Measurements from ENCODE around the gene SEC16A. TPM values are rescaled to one million over a fixed set of nuclear protein-coding genes. Genes with fewer than 3 reads are reported as not detected.

The SEC16A gene
- total RNA-seq, 6 experiments from 2014 or later, result 46.9 to 108 (median 72.0) TPM

GRCh38 chr9:136412962-136413361, 69.9 kb downstream of the SEC16A start:
- intact Hi-C loops (cut with DNase I), result no loop called here
- DNase-seq (no peak), ATAC-seq (no peak)
- 73% methylated on average over 9 of the region's 9 CpGs for WGBS (ENCODE audit: insufficient coverage, low coverage, low lambda C conversion rate, missing lambda C conversion rate)
- Histone ChIP-seq H3K9me3 (no peaks in the 10 kb centered on the region), H3K27me3 (no peaks in the 10 kb centered on the region), H3K36me3 (peaks cover 5 to 50% (median 25%) of the 10 kb centered on the region in 4 donors), H3K4me3 (no peak overlapping the region), H3K4me1 (peaks cover 0 to 23% (median 12%) of the 10 kb centered on the region in 4 donors), H3K27ac (no peak overlapping the region)
- no peak for TF ChIP-seq CTCF (IDR thresholded peaks at IDR 0.05)
- no peak for TF ChIP-seq POLR2A (IDR thresholded peaks at IDR 0.05)

- intact Hi-C loops (cut with DNase I), result no loop called here
- 15% methylated on average over 4 of the region's 4 CpGs for WGBS (ENCODE audit: insufficient coverage, low coverage, low lambda C conversion rate, missing lambda C conversion rate)
- peaks cover 0 to 53% (median 19%) of the 10 kb centered on the region in 4 donors for H3K36me3 ChIP-seq
These were observed 71.5 kb downstream of the SEC16A start for GRCh38 chr9:136411378-136411777.

GRCh38 chr9:136410500-136411287, 72.1 kb downstream of the SEC16A start, which contains the start of the genes ENTR1 and PMPCA:
Gene ENTR1 (minus strand): TSS chr9:136410614. CDS start chr9:136410397, 217 bp downstream.
Gene PMPCA (plus strand): TSS chr9:136410658. CDS start chr9:136410669, 11 bp downstream.
- peaks cover 0 to 19% (median 8%) of the 10 kb centered on the region in 4 donors for H3K4me1 ChIP-seq
- DNase-seq (peak; percentile 94 to 95 (median 95)), ATAC-seq (peak; percentile 86 to 94 (median 92))
- H3K9me3 ChIP-seq, result no peaks in the 10 kb centered on the region
- TF ChIP-seq CTCF (IDR thresholded peaks at IDR 0.05) (no peak), POLR2A (IDR thresholded peaks at IDR 0.05) (peak; percentile 77)
- peak within 1 kb of the TSS; percentile 93 to 98 (median 93) for H3K4me3 ChIP-seq
- no peaks in the 10 kb centered on the region for H3K27me3 ChIP-seq
- peaks cover 0 to 51% (median 17%) of the 10 kb centered on the region in 4 donors for H3K36me3 ChIP-seq
- peak within 1 kb of the TSS; percentile 74 to 86 (median 79) for H3K27ac ChIP-seq
- intact Hi-C loops (cut with DNase I), result no loop called here
- under 1% methylated on average over 34 of the region's 83 CpGs for WGBS (ENCODE audit: insufficient coverage, low coverage, low lambda C conversion rate, missing lambda C conversion rate)

More at GRCh38 chr9:136411378-136411777, 71.5 kb downstream of the SEC16A start:
- Histone ChIP-seq H3K27ac (peak overlapping the region in 1 of 3 donors; percentile 86), H3K27me3 (no peaks in the 10 kb centered on the region), H3K9me3 (no peaks in the 10 kb centered on the region), H3K4me1 (peaks cover 0 to 19% (median 8%) of the 10 kb centered on the region in 4 donors), H3K4me3 (peak overlapping the region; percentile 93 to 98 (median 93))
- ATAC-seq, result no peak
- no peak for DNase-seq
- TF ChIP-seq CTCF (IDR thresholded peaks at IDR 0.05), result no peak
- TF ChIP-seq POLR2A (IDR thresholded peaks at IDR 0.05), result no peak

GRCh38 chr9:136409557-136410455, 73.0 kb downstream of the SEC16A start:
- intact Hi-C loops (cut with DNase I), result no loop called here
- peak overlapping the region; percentile 74 to 98 (median 93) for H3K4me3 ChIP-seq
- H3K27me3 ChIP-seq, result no peaks in the 10 kb centered on the region
- peak overlapping the region; percentile 63 to 86 (median 67) for H3K27ac ChIP-seq
- H3K9me3 ChIP-seq, result no peaks in the 10 kb centered on the region
- ATAC-seq, result peak; percentile 58 to 69 (median 64)
- peak; percentile 64 to 79 (median 73) for DNase-seq
- no peak for TF ChIP-seq CTCF (IDR thresholded peaks at IDR 0.05)
- no peak for TF ChIP-seq POLR2A (IDR thresholded peaks at IDR 0.05)
- peaks cover 0 to 19% (median 8%) of the 10 kb centered on the region in 4 donors for H3K4me1 ChIP-seq
- 7% methylated on average over 24 of the region's 71 CpGs for WGBS (ENCODE audit: insufficient coverage, low coverage, low lambda C conversion rate, missing lambda C conversion rate)
- H3K36me3 ChIP-seq, result peaks cover 0 to 54% (median 18%) of the 10 kb centered on the region in 4 donors
